HG02678 (cell line): ENCODE data around the gene BCL10.
"Not testable (repeated sequence)": the region's sequence is repeated elsewhere in the genome, so short reads cannot be mapped to it uniquely, and the experiment has no call there.

Source experiments
- ATAC-seq: cut with Tn5 transposase; IDR thresholded peaks from one replicate; pipeline ENCODE4 v1.9.1; 2021; ENCODE audit warnings: mild to moderate bottlenecking, moderate library complexity; ENCODE audit not compliant: unreplicated experiment

BCL10 gene

GRCh38 chr1:85268801-85269585, 7.4 kb downstream of the BCL10 start:
- ATAC-seq: no peak

- ATAC-seq: no peak
These were observed 9.1 kb downstream of the BCL10 start for GRCh38 chr1:85267313-85267712.

GRCh38 chr1:85264150-85264549, 12.3 kb downstream of the BCL10 start:
- no peak for ATAC-seq

DNA sequence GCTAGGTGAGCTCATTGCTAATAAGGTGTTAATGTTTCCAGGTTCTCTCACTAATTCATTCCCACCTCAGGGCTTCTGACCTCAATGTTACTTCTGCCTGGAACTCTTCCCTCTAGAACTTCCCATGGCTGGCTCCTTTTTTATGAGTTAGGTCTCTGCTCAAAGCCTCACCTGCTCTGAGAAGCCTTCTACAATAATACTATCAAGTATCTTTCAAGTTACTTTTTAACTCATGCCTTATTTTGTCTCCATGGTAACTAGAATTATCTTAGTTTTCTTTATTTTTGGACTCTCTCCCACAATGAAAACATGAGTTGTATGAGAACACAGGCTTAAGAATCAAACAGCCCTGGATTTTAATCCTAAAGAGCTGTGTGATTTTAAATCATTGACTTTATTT, 13.4 kb downstream of the BCL10 start:
- ATAC-seq: no peak

DNA sequence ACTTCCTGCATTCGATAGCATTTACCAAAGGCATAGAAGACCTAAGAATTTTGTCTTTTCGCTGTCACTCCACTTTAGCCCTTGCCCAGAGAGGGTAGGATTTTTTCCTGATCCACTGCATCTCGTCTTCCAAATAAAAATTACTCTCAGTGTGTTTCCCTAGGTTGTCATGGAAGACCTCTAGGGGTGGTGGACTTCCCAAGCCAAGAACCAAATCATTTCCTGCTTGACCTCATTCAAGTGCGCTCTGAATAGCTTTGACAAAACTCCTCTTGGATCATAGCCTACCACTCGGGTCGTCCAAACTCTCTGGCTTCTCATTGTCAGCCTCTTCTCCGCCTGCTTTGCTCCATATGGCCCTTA, 16.5 kb downstream of the BCL10 start:
- no peak for ATAC-seq

DNA sequence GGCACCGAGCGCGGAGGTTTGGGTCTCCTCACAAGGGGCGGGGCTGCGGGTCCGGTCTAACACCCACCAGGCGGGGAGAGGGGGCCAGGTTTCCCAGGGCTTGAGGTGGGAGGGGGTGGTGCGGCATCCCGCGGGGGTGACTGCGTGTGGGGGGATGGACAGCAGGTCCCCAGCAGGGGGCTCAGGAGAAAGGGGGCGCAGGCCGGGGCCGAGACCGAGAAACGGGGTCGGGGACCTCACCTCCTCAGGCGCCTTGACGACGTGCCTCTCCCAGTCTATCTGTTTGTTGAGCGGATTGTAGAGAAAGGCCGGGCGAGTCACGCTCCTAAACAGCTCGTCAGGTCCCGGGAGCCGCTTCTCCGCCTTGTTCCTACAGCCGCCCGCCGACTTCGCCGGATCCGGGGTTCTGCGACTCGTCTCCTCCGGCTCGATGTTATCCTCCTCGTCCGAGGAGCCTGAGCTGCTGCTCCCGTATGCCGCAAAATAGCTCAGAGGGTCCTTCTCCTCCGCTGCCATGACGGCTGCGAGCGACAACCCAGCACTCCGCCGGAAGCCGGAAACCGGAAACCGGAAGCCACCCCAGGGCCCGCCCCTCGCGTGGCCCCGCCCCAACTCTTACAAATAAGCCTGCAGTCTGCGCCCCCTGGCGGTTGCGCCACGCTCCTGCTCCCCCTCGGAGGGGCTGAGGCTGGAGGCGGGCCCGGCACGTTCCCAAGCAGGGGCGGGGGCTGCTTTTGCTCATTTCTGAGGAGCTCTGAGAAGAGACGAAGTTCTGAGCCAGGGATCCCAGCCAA, 17.1 kb downstream of the BCL10 start, which contains the start of gene C1orf52:
TSS of gene C1orf52 (minus strand) at position 545 of the 794 bp plus-strand sequence. CDS start at position 516, 29 bp downstream.
- peak; percentile 98 for ATAC-seq

- no peak for ATAC-seq
These were observed 17.8 kb downstream of the BCL10 start for GRCh38 chr1:85258536-85259117.

DNA sequence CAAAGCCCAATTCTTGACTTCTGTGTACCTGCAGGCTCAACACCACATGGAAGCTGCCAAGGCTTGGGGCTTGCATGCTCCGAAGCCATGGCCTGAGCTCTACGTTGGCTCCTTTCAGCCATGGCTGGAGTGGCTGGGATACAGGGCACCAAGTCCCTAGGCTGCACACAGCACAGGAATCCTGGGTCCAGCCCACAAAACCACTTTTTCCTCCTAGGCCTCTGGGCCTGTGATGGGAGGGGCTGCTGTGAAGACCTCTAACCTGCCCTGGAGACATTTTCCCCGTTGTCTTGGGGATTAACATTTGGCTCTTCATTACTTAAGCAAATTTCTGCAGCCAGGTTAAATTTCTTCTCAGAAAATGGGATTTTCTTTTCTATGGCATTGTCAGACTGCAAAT, 27.4 kb downstream of the BCL10 start:
- ATAC-seq: not testable (repeated sequence)

DNA sequence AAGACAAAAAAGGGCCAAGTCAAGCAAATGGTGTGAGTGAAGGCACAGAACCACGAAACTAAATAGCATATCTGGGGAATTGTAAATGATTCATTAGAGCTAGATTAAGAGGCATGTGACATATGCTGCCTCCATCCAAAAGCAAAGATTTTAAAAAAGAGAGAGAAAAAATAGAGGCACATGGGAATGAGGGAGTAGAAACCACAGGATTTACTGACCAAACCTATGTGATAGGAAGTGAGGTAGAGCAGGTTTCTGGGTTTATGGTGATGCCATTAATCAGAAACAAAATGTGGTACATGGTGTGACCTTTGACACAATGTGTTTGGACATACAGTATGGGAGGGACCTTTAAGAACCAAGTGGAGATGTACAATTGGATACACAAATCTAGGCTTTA, 30.5 kb downstream of the BCL10 start:
- no peak for ATAC-seq

GRCh38 chr1:85245456-85245855, 31.0 kb downstream of the BCL10 start:
- no peak for ATAC-seq

GRCh38 chr1:85244271-85245061, 32.0 kb downstream of the BCL10 start:
- ATAC-seq: no peak

- ATAC-seq: no peak
These were observed 33.1 kb downstream of the BCL10 start for GRCh38 chr1:85243372-85243771.

GRCh38 chr1:85240643-85241042, 35.8 kb downstream of the BCL10 start:
- ATAC-seq: no peak

GRCh38 chr1:85240174-85240601, 36.2 kb downstream of the BCL10 start:
- ATAC-seq: no peak

- no peak for ATAC-seq
These were observed 38.8 kb downstream of the BCL10 start for GRCh38 chr1:85237613-85238012.

GRCh38 chr1:85230305-85230977, 46.0 kb downstream of the BCL10 start:
- no peak for ATAC-seq

- no peak for ATAC-seq
These were observed 46.8 kb downstream of the BCL10 start for GRCh38 chr1:85229574-85230097.

GRCh38 chr1:85228972-85229371, 47.5 kb downstream of the BCL10 start:
- no peak for ATAC-seq

- ATAC-seq: no peak
These were observed 50.6 kb downstream of the BCL10 start for GRCh38 chr1:85225624-85226380.
